ENCODE data around the gene CFAP70.
A peak's percentile ranks its signal among the peaks of the same experiment; 100 is the strongest.
"Not testable (repeated sequence)": the region's sequence is repeated elsewhere in the genome, so short reads cannot be mapped to it uniquely, and the experiment has no call there.

The CFAP70 gene

DNA sequence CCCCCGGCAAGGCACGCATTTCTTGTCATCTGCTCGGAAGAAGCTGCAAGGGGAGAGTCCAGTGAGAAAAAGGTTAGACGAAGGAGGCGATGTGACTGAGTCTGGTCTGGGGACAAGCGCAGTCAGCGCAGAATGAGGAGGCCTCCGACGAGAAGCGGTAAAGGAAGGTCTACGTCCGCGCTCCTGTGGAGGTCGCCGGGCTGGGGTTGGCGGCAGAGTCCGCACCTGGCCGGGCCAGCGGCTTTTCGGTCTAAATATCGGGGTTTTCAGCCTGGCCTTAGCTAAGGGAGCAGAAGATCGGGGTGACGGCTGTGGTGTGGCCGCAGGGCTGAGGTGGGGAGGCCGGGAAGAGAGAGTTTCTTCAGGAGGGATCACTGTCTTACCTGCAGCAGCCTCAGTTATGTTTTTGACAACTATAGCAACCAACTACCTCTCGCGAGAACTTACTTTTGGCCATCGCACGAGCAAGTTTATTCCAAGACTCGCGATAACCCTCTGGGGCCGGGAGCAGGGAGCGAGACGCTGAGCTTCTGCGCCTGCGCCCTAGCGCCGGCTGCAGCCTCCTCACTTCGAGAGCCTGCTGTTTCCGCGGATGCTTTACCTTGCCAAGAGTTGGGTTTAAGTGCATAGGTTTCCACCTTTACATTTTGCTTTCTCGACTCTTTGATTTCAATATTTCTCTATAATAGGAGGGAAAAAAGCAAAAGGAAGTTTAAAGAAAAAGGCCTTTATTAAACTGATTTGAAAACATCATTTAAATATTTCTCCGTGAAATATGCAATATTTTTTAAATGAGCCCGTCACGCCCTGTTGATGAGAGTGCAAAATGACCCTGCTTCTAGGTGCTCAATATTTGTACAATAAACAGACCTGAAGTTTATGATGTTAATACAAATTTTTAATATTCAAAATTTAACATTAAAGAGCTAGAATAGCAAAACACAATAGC, at the start of gene CFAP70:
TSS of gene CFAP70 (minus strand) at position 534 of the 949 bp plus-strand sequence. CDS start 4,068 bp downstream, outside the sequence.
- DNase-seq: peak; percentile 85 to 87

- DNase-seq: no peak
Observed at GRCh38 chr10:73408061-73408460, 49.4 kb upstream of the CFAP70 start.

DNA sequence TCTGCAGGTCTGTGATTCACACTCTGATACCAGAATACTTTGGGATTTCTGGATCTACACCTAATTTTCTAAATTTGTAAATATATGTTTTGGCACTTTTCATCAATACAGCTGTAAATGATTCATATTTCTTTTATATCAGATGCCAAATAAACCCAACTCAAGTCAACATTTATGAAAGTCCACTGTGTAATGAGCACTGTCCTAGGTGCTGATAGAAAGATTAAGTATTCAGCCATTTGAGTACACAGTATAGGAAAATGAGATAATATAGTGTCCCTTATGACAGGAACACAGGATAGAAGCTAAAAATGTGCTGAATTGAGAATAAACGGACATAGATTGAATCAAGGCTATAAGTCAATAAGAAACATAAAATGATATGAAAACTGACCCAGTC, 48.8 kb upstream of the CFAP70 start:
- DNase-seq: no peak

GRCh38 chr10:73406846-73407245, 48.2 kb upstream of the CFAP70 start:
- no peak for DNase-seq

DNA sequence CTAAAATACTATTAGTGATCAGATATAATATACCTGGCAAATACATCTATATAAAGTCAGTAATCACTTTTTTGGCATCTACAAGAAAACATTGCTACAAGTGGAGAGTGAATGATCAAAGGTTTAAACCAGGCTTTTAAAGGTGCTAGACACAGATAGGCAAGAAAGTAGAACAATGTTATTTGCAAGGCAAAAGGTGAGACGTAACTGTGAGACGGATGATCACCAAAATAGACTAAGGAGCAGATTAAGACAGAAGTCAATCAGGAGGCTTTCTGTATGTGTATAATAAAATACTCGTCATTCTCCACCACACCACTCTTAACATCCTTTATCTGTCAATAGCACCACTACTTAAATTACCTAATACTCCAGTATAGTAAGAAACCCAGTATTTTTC, 46.9 kb upstream of the CFAP70 start:
- no peak for DNase-seq

GRCh38 chr10:73404690-73405089, 46.0 kb upstream of the CFAP70 start:
- no peak for DNase-seq

- DNase-seq: no peak
Observed at GRCh38 chr10:73401636-73402035, 43.0 kb upstream of the CFAP70 start.

DNA sequence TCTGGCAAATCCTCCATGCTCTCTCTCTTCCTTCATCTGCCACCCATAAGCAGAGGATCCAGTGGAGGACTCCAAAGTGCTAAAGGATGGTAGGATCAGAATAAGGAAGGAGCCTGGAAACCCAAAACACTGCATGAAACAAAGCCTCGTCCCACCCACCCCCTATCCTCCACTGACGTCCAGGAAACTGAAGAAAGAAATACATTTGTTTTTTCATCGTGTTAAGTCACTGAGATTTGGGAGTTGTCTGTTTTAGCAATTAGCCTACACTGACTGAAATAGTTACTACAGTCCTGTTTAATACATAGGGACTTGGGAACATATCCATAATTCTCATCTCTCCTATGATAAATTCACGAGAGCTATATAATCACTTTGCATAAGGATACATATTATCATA, 40.4 kb upstream of the CFAP70 start:
- no peak for DNase-seq

GRCh38 chr10:73398024-73398423, 39.4 kb upstream of the CFAP70 start:
- DNase-seq: no peak

GRCh38 chr10:73394325-73394724, 35.7 kb upstream of the CFAP70 start:
- not testable (repeated sequence) for DNase-seq

DNA sequence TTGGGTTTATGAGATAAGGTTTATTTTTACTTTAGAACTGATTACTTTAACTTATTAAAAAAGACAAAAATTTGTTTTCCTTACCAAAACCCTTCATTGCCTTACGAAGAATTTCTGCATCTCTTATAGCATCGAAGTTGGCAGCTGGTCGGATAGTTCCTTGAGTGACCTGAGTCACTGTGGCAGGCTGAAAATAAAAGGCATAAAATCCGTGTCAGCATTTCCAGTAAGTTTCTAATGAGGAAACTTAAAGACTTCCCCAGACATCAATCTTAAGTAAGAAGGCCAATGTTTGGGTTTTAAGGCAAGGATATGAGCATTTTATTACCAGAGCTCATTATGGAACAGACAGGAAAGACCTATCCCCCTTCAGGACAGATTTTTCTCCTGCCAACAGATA, 29.6 kb upstream of the CFAP70 start:
- DNase-seq: no peak

- no peak for DNase-seq
Observed at GRCh38 chr10:73386583-73386982, 27.9 kb upstream of the CFAP70 start.

GRCh38 chr10:73379064-73379748, 20.5 kb upstream of the CFAP70 start:
- DNase-seq: no peak

- DNase-seq: no peak
Observed at GRCh38 chr10:73376679-73377078, 18.0 kb upstream of the CFAP70 start.

DNA sequence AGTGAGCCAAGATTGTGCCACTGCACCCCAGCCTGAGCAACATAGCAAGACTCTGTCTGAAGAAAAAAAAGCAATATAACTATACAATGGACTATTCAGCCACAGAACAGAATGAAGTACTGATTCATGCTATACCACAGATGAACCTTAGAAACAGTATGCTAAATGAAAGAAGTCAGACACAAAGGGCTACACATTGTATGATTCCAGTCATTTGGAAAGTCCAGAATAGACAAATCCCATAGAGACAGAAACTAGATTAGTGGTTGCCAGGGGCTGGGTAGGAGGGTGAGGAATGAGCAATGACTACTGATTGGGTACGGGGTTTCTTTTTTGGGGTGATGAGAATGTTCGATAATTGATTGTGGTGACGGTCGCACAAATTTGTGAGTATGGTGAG, 9.6 kb upstream of the CFAP70 start:
- DNase-seq: no peak

DNA sequence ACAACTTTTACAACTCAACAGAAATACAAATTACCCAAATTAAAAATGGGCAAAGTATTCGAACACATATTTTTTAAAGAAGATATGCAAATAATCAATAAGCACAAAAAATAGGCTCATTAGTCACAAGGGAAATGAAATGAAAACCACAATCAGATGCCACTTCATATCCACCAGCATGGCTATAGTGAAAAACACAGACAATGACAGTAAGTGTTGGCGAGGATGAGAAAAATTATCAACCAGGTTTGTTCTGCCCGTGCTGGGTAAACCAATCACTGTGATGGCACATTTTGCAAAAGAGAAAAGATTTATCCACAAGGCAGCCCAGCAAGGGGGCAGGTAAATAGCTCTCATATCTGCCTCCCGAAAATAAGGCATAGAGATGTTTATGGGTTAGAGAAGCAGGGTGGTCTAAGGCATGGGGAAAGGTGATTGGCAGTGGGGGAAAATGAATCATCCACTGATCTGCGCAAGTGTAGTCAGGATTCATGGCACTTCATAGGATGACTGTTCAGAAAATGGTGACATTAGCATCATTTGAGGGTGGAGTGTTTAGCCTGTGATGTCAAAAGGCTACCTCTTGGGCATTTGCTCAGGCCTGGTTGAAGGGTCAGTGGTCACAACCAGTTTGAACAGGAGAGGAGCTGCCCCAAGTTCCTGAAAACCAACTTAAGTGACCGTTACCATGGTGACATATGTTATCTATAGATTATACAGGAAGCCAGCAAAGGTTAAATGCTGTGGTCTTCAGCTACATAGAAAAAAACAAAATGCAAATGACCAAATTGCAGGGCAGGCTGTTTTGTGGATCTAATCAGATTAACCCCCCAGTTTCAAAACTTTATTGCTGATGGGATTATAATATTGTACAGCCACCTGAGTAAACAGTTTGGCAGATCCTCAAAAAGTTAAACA, 8.0 kb upstream of the CFAP70 start:
- no peak for DNase-seq

- DNase-seq: no peak
Observed at GRCh38 chr10:73364964-73365363, 6.3 kb upstream of the CFAP70 start.

- DNase-seq: no peak
Observed at GRCh38 chr10:73359492-73359891, 828 bp upstream of the CFAP70 start.

DNA sequence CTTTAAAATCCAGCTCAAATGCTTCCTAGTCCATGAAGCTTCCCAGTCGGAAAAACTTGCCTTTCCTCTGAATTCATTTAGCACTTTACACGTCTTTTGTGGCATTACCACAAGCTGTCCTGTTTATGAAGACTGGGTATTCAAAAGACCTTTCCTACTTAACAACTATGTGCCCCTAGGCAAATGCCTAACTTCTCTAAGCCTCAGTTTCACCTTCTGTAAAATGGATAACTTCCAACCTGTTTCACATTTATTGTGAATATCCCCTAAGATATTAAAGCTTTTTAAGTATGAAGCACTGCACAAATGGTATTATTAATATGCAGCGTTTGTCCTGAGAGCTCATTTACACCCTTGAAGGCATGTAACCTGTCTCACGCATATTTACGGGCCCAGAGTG, 843 bp downstream of the CFAP70 start:
- no peak for DNase-seq

GRCh38 chr10:73357166-73357565, 1.5 kb downstream of the CFAP70 start:
- DNase-seq: no peak

- DNase-seq: no peak
Observed at GRCh38 chr10:73344269-73344668, 14.4 kb downstream of the CFAP70 start.

- DNase-seq: no peak
Observed at GRCh38 chr10:73340121-73340520, 18.5 kb downstream of the CFAP70 start.

- no peak for DNase-seq
Observed at GRCh38 chr10:73339436-73339835, 19.2 kb downstream of the CFAP70 start.
